Measurements from ENCODE around the gene TIAM1. TPM values are rescaled to one million over a fixed set of nuclear protein-coding genes. Genes with fewer than 3 reads are reported as not detected.

The TIAM1 gene
- total RNA-seq, 4 donors from 2014 or later: 51.0 to 105 (median 85.6) TPM

- H3K27me3 ChIP-seq: peaks cover 0 to 5% (median 0%) of the 10 kb centered on the region in 4 donors
- TF ChIP-seq, protein P1, sequence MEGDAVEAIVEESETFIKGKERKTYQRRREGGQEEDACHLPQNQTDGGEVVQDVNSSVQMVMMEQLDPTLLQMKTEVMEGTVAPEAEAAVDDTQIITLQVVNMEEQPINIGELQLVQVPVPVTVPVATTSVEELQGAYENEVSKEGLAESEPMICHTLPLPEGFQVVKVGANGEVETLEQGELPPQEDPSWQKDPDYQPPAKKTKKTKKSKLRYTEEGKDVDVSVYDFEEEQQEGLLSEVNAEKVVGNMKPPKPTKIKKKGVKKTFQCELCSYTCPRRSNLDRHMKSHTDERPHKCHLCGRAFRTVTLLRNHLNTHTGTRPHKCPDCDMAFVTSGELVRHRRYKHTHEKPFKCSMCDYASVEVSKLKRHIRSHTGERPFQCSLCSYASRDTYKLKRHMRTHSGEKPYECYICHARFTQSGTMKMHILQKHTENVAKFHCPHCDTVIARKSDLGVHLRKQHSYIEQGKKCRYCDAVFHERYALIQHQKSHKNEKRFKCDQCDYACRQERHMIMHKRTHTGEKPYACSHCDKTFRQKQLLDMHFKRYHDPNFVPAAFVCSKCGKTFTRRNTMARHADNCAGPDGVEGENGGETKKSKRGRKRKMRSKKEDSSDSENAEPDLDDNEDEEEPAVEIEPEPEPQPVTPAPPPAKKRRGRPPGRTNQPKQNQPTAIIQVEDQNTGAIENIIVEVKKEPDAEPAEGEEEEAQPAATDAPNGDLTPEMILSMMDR (IDR thresholded peaks at IDR 0.05): no peak
- no peak for TF ChIP-seq POLR2A (IDR thresholded peaks at IDR 0.05)
- no peak for DNase-seq
- WGBS, 2 donors: 72 to 78% methylated on average over 4 of the region's 4 CpGs
- H3K36me3 ChIP-seq: no peaks in the 10 kb centered on the region
- H3K4me1 ChIP-seq: peaks cover 0 to 8% (median 0%) of the 10 kb centered on the region in 3 donors
- H3K4me3 ChIP-seq: no peak overlapping the region
- H3K27ac ChIP-seq: no peak overlapping the region
- H3K9me3 ChIP-seq: no peaks in the 10 kb centered on the region
- intact Hi-C loops (cut with DNase I): loop anchor here (10.0 kb wide), 1 partner anchor 481 kb away; no protein-coding TSS in a partner anchor
These were observed 240.3 kb downstream of the TIAM1 start for GRCh38 chr21:31103571-31104265.

GRCh38 chr21:31103163-31103562 lies 240.9 kb downstream of the TIAM1 start:
- TF ChIP-seq, protein P1 (IDR thresholded peaks at IDR 0.05): no peak
- no peak for TF ChIP-seq POLR2A (IDR thresholded peaks at IDR 0.05)
- Histone ChIP-seq H3K27me3 (peaks cover 0 to 11% (median 0%) of the 10 kb centered on the region in 4 donors), H3K27ac (peak overlapping the region in 1 of 4 donors; percentile 3), H3K9me3 (no peaks in the 10 kb centered on the region), H3K36me3 (no peaks in the 10 kb centered on the region), H3K4me3 (no peak overlapping the region), H3K4me1 (peaks cover 0 to 13% (median 0%) of the 10 kb centered on the region in 3 donors)
- DNase-seq: no peak
- 47 to 51% methylated on average over 3 of the region's 3 CpGs for WGBS, 2 donors
- intact Hi-C loops (cut with DNase I): loop anchor here (10.0 kb wide), 1 partner anchor 482 kb away; no protein-coding TSS in a partner anchor

DNA sequence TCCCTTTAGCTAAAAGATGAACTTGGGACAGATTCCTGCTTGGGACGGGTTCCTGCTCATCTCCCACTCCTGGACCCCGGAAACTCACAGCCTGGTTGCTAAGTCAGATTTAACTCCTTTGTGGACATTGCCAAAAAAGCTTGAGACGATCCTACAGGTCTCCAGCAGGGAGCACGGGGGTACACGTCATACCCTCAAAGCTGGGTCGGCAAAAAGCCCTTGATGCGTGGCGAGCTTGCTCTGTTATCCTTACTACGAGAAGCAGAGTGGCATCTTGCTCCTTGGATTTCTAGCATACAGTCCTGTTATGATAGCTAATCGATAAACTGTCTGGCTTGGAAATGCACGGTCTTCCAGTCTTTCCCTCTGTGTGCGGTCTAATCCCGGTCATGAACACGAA lies 244.9 kb downstream of the TIAM1 start:
- peaks cover 0 to 8% (median 0%) of the 10 kb centered on the region in 3 donors for H3K4me1 ChIP-seq
- H3K36me3 ChIP-seq: no peaks in the 10 kb centered on the region
- TF ChIP-seq, protein P1 (IDR thresholded peaks at IDR 0.05): no peak
- TF ChIP-seq POLR2A (IDR thresholded peaks at IDR 0.05): no peak
- no peak overlapping the region for H3K4me3 ChIP-seq
- intact Hi-C loops (cut with DNase I): loop anchor here (5.0 kb wide), 1 partner anchor 83 kb away; no protein-coding TSS in a partner anchor
- DNase-seq: no peak
- WGBS, 2 donors: 70 to 88% methylated on average over 12 to 13 of the region's 14 CpGs
- H3K9me3 ChIP-seq: no peaks in the 10 kb centered on the region
- H3K27me3 ChIP-seq: peaks cover 0 to 11% (median 0%) of the 10 kb centered on the region in 4 donors
- H3K27ac ChIP-seq: no peak overlapping the region

DNA sequence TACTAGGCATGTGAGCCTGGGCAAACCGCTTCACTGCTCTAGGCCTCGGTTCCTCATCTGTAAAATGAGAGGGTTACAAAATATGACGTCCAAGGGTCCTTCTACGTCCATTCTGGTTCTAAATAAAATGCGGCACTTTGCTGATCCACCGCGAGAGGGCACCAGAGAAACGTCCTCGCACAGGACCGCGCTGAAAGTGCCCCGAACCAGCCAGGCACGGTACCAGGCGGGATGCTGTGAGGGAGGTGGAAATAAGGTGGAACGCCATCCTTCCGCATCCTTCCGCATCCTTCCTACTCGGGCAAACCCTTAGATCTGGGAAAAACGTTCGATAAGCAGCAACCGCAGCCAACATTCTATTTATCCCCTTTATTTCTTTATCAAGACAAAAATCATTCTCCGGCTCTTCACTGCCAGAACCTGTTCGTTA lies 245.5 kb downstream of the TIAM1 start:
- 13 to 15% methylated on average over 20 to 21 of the region's 23 CpGs for WGBS, 2 donors
- peaks cover 0 to 11% (median 0%) of the 10 kb centered on the region in 4 donors for H3K27me3 ChIP-seq
- peaks cover 0 to 8% (median 0%) of the 10 kb centered on the region in 3 donors for H3K4me1 ChIP-seq
- no peaks in the 10 kb centered on the region for H3K9me3 ChIP-seq
- intact Hi-C loops (cut with DNase I): loop anchor here (5.0 kb wide), 1 partner anchor 84 kb away; no protein-coding TSS in a partner anchor
- H3K36me3 ChIP-seq: no peaks in the 10 kb centered on the region
- DNase-seq: no peak
- no peak overlapping the region for H3K27ac ChIP-seq
- TF ChIP-seq, protein P1 (IDR thresholded peaks at IDR 0.05): peak; percentile 49 to 83 (median 78)
- TF ChIP-seq POLR2A (IDR thresholded peaks at IDR 0.05): no peak
- H3K4me3 ChIP-seq: no peak overlapping the region
